NCI-H2196 (cell line): ENCODE results near the gene PROP1.
"Not testable (repeated sequence)": the region's sequence is repeated elsewhere in the genome, so short reads cannot be mapped to it uniquely, and the experiment has no call there.

Experiments used
- DNase-seq: peaks from one replicate; lab custom pipeline; 2025; ENCODE audit not compliant: unreplicated experiment; lab: John Stamatoyannopoulos, UW

Gene PROP1

GRCh38 chr5:177995691-177996595 lies at the start of gene PROP1:
Gene PROP1, minus strand, starts transcription at chr5:177996242. Its CDS starts 309 bp downstream, at chr5:177995933.
- no peak for DNase-seq

- DNase-seq: not testable (repeated sequence)
These were observed 23.5 kb upstream of the PROP1 start for GRCh38 chr5:178019379-178020030.

GRCh38 chr5:178012758-178013157 lies 16.7 kb upstream of the PROP1 start:
- not testable (repeated sequence) for DNase-seq

GRCh38 chr5:178011816-178012554 lies 15.9 kb upstream of the PROP1 start:
- DNase-seq: not testable (repeated sequence)

GRCh38 chr5:178007272-178007671 lies 11.2 kb upstream of the PROP1 start:
- not testable (repeated sequence) for DNase-seq

GRCh38 chr5:178006536-178007231 lies 10.6 kb upstream of the PROP1 start:
- not testable (repeated sequence) for DNase-seq

- DNase-seq: not testable (repeated sequence)
These were observed 10.1 kb upstream of the PROP1 start for GRCh38 chr5:178006181-178006535.

- DNase-seq: no peak
These were observed 1.8 kb upstream of the PROP1 start for GRCh38 chr5:177997846-177998245.

GRCh38 chr5:177997319-177997670 lies 1.3 kb upstream of the PROP1 start:
- DNase-seq: no peak

- DNase-seq: no peak
These were observed 747 bp upstream of the PROP1 start for GRCh38 chr5:177996660-177997318.

GRCh38 chr5:177994561-177995190 lies 1.4 kb downstream of the PROP1 start:
- DNase-seq: no peak

GRCh38 chr5:177994063-177994462 lies 2.0 kb downstream of the PROP1 start:
- DNase-seq: no peak

GRCh38 chr5:177992466-177992865 lies 3.6 kb downstream of the PROP1 start:
- no peak for DNase-seq

GRCh38 chr5:177988989-177989625 lies 6.9 kb downstream of the PROP1 start:
- no peak for DNase-seq

- no peak for DNase-seq
These were observed 8.7 kb downstream of the PROP1 start for GRCh38 chr5:177987326-177987725.

GRCh38 chr5:177985430-177986040 lies 10.5 kb downstream of the PROP1 start:
- no peak for DNase-seq

GRCh38 chr5:177984584-177985206 lies 11.3 kb downstream of the PROP1 start:
- no peak for DNase-seq

GRCh38 chr5:177983763-177984583 lies 12.1 kb downstream of the PROP1 start:
- DNase-seq: no peak
